Heart left ventricle (tissue), 16 donors: ENCODE measurements around the gene PRMT9. TPM values are rescaled to one million over a fixed set of nuclear protein-coding genes. Genes with fewer than 3 reads are reported as not detected.
A peak's percentile ranks its signal among the peaks of the same experiment; 100 is the strongest.

Experiments used
- ATAC-seq, 4 donors: fragments of 200-7000 bp; cut with Tn5 transposase; one replicate each; pipeline ENCODE4 v1.9.1; 2020 to 2022; ENCODE audit warnings: moderate library complexity in 4 of 4, mild to moderate bottlenecking in 3 of 4, moderate number of reproducible peaks in 1 of 4
- DNase-seq, 5 donors: peaks; one replicate each; pipeline ENCODE4 v3.0.0-alpha.2; 2020
- H3K27ac ChIP-seq, 12 donors: fragments of 200-600 bp; sonication (generic) in 4 of 12; one replicate each; pipeline versions ENCODE4 v1.5.0 to v1.8.0; 2016 to 2022; ENCODE audit warnings: mild to moderate bottlenecking in 2 of 12
- H3K27me3 ChIP-seq, 9 donors: fragments of 200-600 bp; sonication (generic) in 2 of 9; one replicate each; pipeline versions ENCODE4 v1.5.1 to v1.8.0; 2016 to 2022; ENCODE audit warnings: mild to moderate bottlenecking in 3 of 9
- H3K36me3 ChIP-seq, 9 donors: fragments of 200-600 bp; sonication (generic) in 2 of 9; one replicate each; pipeline versions ENCODE4 v1.5.0 to v1.8.0; 2018 to 2022; ENCODE audit warnings: mild to moderate bottlenecking in 2 of 9
- H3K4me1 ChIP-seq, 12 donors: fragments of 200-600 bp; sonication (generic) in 4 of 12; one replicate each; pipeline versions ENCODE4 v1.5.0 to v1.8.0; 2016 to 2022; ENCODE audit warnings: mild to moderate bottlenecking in 3 of 12
- H3K4me3 ChIP-seq, 12 donors: fragments of 200-600 bp; sonication (generic) in 4 of 12; one replicate each; pipeline versions ENCODE4 v1.5.0 to v1.8.0; 2017 to 2022; ENCODE audit warnings: mild to moderate bottlenecking in 9 of 12, moderate library complexity in 4 of 12
- H3K9me3 ChIP-seq, 12 donors: fragments of 200-600 bp; sonication (generic) in 4 of 12; one replicate each; pipeline versions ENCODE4 v1.5.0 to v1.8.0; 2016 to 2022; ENCODE audit warnings: mild to moderate bottlenecking in 1 of 12
- POLR2A ChIP-seq, 2 donors: fragments of 450-650 bp; IDR thresholded peaks; one replicate each; pipeline ENCODE4 v1.6.1; 2017; ENCODE audit warnings: antibody characterized with exemption in 2 of 2, mild to moderate bottlenecking in 2 of 2, moderate library complexity in 2 of 2
- WGBS, 4 donors: extraction: QIAGEN DNeasy Blood & Tissue Kit in 2 of 4; methylation state at CpG; one replicate each; pipeline versions ENCODE4 v1.1.5 to v1.1.7; 2013 to 2018; 5-methylcytosine and 5-hydroxymethylcytosine counted together
- intact Hi-C, 10 donors: fragments of 100-400 bp; cut with DNase I; formaldehyde crosslinking; loops; one replicate each; pipeline versions ENCODE4 v1.11.1 to v1.14.2; 2022
- long read RNA-seq, 3 donors: library from polyadenylated mRNA; unstranded; transcript quantifications; one replicate each; pipeline ENCODE4 v2.0.0, GENCODE V29; 2020 to 2021
- polyA plus RNA-seq, 2 donors: library from polyadenylated mRNA; stranded (reverse); fragments of 200-250 nt; gene quantifications; one replicate each; pipeline ENCODE4 v1.2.3, GENCODE V29; 2013
- total RNA-seq, 9 donors: library from RNA; depleted of rRNA in 2 of 9; stranded (reverse); fragments of >200 nt in 2 of 9; fragmentation: NEBNext Ultra II Directional in 3 of 9; extraction: Animal tissue kit (Norgen Biotek cat#: 25700) in 3 of 9; gene quantifications; one replicate each; pipeline versions ENCODE4 v1.1.0 to v1.2.4, GENCODE V29; 2016 to 2023
- TF ChIP-seq, protein P1 (sequence below), 12 donors: fragments of 200-600 bp; sonication (generic) in 4 of 12; IDR thresholded peaks; one replicate each; pipeline versions ENCODE4 v1.5.0 to v1.8.0; 2018 to 2022; ENCODE audit warnings: antibody characterized with exemption in 12 of 12, mild to moderate bottlenecking in 5 of 12
- donor health status: ischemic (EF 13 %, LVEDD 7.1; RV severe dilation, severe dysfunction).
- donor health status: healthy with polysubstance abuse.
- donor health status: DM: no; HTN: yes; CAD: no.
- donor health status: DM: no; HTN: no; CAD: no.
- donor health status: ischemic (EF 25% LVEDD 6.9; RV normal size, moderate dysfunction).
- donor health status: ischemic (EF 25% LVEDD 5.7; RV mildly dilated, moderate dysfunction).
- donor health status: healthy.
- donor health status: DM: yes; HTN: yes; CAD: no.
- donor health status: ischemic (EF 35%, LVEDD 5.7; RV mildly dilated, moderate dysfunction).
- donor health status: nonischemic (EF 11% LVEDD 7.7; RV severe dilation, severe dysfunction).
- donor health status: DM: yes; HTN: yes; CAD: no.
- donor health status: PGD.
- donor health status: ischemic (EF 29% LVEDD 5.4; RV normal size, mild dysfunction).
- donor health status: nonischemic (EF 23%, LVEDD 6.1; RV moderate dilation, normal function).

Gene PRMT9
- total RNA-seq (1 to 10 TPM; 3.4 to 9.1 (median 6.0) TPM), polyA plus RNA-seq (1 to 10 TPM; 3.0 to 4.9 TPM)
- long read RNA-seq, donor 1, transcript PRMT9-201 (12 exons, 3,528 nt): major isoform, 7 of 13 reads
- long read RNA-seq, donor 1, partial matches to known transcripts: 2 of 13 reads
- long read RNA-seq, donor 1, other reads (novel, unspliced or antisense): 1 of 13 reads
- long read RNA-seq, donor 2, transcript PRMT9-201 (12 exons, 3,528 nt): major isoform, 31 of 38 reads
- long read RNA-seq, donor 2, partial matches to known transcripts: 1 of 38 reads
- long read RNA-seq, donor 2, other reads (novel, unspliced or antisense): 2 of 38 reads
- long read RNA-seq, donor 3, transcript PRMT9-201 (12 exons, 3,528 nt): major isoform, 13 of 20 reads
- long read RNA-seq, donor 3, partial matches to known transcripts: 1 of 20 reads
- long read RNA-seq, donor 3, other reads (novel, unspliced or antisense): 3 of 20 reads

DNA sequence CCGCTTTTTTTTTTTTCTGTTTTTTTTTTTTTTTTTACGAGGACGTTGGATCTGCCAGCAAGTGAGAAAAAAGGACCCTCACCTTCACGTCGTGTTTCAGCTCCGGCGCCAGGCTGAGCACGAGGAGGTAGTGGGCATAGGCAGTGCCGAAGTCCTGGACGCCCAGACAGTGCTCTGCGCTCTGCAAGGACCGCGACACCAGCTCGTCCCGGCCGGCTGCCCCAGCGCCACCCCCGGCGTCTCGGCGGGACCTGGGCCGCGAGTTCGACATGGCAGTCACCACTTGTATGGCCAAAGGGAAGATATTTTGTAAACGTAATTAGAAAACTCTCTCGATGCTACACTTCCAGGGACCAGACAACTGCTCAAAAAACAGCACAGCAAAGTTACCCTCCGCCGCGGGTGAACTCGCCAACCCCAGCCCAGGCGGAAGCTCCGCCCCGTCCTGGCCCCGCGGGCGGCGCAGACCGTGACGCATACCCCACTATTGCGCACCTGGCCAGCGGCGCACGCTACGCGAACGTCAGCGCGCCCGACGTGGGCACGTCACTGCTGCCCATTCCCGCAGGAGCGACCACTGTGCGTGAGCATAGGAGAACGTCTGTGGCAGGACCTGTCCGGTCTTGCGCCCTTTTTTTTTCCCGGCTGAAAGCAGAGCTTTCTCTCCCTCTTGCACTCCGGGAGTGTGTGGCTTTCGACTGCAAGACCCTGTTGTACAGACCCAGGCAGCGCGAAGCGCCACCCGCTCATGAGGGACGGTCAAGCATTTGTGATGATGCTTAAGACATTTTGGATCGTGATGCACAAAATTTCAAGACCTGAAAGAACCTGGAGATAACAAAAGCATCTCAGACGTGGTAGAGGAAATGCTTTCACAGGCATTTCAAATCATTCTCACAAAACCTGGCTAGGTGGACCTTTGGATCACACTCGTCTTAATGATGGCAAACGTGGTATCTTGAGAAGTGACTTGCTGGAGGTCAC lies at the start of gene PRMT9:
Gene PRMT9 (minus strand): TSS at position 447 of the 984 bp plus-strand sequence. CDS start 176 bp downstream, at position 271.
- Histone ChIP-seq H3K4me3 (peak within 1 kb of the TSS; percentile 49 to 95 (median 78)), H3K9me3 (no peaks in the 10 kb centered on the region), H3K27ac (peak within 1 kb of the TSS; percentile 34 to 94 (median 88)), H3K36me3 (peaks cover 0 to 13% (median 0%) of the 10 kb centered on the region in 9 donors), H3K27me3 (no peaks in the 10 kb centered on the region), H3K4me1 (peaks cover 0 to 18% (median 9%) of the 10 kb centered on the region in 12 donors)
- ATAC-seq (peak; percentile 97 to 100 (median 100)), DNase-seq (peak; percentile 92 to 96 (median 93))
- intact Hi-C loops: no loop called here
- WGBS, 4 donors: 0 to 1% (median 0%) methylated on average over 57 to 69 of the region's 69 CpGs
- TF ChIP-seq POLR2A (IDR thresholded peaks at IDR 0.05): peak; percentile 54 to 96
- TF ChIP-seq, protein P1, sequence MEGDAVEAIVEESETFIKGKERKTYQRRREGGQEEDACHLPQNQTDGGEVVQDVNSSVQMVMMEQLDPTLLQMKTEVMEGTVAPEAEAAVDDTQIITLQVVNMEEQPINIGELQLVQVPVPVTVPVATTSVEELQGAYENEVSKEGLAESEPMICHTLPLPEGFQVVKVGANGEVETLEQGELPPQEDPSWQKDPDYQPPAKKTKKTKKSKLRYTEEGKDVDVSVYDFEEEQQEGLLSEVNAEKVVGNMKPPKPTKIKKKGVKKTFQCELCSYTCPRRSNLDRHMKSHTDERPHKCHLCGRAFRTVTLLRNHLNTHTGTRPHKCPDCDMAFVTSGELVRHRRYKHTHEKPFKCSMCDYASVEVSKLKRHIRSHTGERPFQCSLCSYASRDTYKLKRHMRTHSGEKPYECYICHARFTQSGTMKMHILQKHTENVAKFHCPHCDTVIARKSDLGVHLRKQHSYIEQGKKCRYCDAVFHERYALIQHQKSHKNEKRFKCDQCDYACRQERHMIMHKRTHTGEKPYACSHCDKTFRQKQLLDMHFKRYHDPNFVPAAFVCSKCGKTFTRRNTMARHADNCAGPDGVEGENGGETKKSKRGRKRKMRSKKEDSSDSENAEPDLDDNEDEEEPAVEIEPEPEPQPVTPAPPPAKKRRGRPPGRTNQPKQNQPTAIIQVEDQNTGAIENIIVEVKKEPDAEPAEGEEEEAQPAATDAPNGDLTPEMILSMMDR (IDR thresholded peaks at IDR 0.05): no peak

DNA sequence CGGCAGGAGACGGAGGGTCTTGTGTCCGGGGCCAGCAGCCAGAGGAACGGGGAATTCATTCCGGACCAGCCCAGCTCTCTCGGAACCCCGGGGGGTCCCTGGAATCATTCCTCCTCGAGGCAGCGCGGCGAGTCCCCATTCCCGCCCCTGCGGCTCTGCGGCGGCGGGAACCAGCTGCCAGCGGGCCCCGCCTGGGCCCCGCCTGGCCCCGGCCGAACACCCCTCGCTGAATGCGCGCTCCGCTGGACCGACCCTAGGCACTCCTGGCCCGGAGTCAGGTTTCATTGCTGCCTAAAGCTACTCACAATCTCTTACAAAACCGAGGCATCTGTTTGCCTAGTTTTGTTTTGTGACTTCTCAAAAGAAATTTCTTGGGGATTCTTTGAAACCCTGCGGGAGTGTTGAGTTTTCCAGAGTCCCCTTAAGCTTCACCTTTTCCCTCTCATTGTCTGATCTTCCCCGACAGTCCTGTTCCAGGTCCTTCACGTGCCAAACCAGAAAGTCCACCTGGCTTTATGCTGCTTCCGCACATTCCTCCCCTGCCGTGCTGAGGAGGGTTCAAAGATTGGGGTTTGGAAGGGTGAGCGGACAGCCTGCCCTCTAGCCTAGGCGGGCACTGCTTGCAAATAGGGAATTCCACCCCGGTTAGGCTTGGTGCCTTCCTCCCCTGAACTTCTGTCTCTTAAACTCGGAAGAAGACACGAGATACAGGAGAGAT lies 48.7 kb upstream of the PRMT9 start:
- peak overlapping the region; percentile 83 to 96 (median 93) for H3K27ac ChIP-seq
- H3K9me3 ChIP-seq: no peaks in the 10 kb centered on the region
- 1 to 2% (median 1%) methylated on average over 19 to 38 of the region's 38 CpGs for WGBS, 4 donors
- intact Hi-C loops: loop anchor here in 8 of 10 donors (5.0 to 10.0 kb wide), 12 partner anchors 40 to 135 kb away; no protein-coding TSS in a partner anchor
- no peaks in the 10 kb centered on the region for H3K27me3 ChIP-seq
- DNase-seq: peak; percentile 28 to 73 (median 47)
- no peaks in the 10 kb centered on the region for H3K36me3 ChIP-seq
- peaks cover 0 to 46% (median 34%) of the 10 kb centered on the region in 12 donors for H3K4me1 ChIP-seq
- ATAC-seq: peak; percentile 34 to 64 (median 58)
- no peak for TF ChIP-seq POLR2A (IDR thresholded peaks at IDR 0.05)
- TF ChIP-seq, protein P1 (IDR thresholded peaks at IDR 0.05): no peak
- peak overlapping the region; percentile 67 to 97 (median 86) for H3K4me3 ChIP-seq

DNA sequence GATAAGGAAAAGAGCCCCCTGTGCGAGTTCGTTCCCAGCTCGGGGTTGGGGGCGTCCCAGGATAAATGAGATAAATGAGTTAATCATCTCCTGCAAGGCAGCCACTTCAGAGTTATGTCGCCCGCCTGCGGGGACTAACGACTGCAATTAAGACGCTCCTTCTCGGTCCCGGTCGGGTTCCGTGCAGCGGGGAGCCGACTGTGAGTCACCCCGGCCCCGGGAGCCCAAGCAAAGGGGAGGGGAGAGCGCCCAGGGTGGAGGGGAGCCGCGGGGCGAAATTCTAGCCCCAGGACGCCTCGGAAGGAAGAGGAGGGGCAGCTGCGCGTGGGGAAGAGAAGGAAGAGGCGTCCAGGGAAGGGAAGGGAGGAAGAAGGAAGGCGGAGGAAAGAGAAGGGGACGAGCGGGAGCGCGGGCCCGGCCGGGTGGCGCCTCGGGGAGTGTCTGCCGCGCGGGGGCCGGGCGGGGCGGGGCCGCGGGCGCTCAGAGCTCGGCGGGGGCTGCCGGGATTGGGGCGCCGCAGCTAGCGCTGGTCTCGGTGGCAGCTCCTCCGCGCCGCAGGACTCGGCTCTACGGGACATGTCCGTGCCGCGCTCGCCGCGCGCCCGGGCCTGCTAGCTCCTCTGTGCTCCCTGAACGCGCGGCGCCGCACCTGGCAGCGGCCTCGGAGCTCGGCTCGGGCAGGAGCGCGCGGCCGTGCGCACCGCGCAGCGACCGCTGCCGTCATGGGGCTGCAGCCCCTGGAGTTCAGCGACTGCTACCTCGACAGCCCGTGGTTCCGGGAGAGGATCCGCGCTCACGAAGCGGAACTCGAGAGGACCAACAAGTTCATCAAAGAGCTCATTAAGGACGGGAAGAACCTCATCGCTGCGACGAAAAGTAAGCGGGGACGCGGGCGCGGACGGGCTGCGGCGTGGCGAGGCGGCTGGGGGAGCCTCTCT lies 47.9 kb upstream of the PRMT9 start, which contains the start of gene ARHGAP10:
Gene ARHGAP10 (plus strand): TSS at position 509 of the 938 bp plus-strand sequence. CDS start 214 bp downstream, at position 723.
- H3K4me1 ChIP-seq: peaks cover 0 to 38% (median 28%) of the 10 kb centered on the region in 12 donors
- H3K27ac ChIP-seq: peak within 1 kb of the TSS; percentile 83 to 96 (median 93)
- WGBS, 4 donors: 0 to 1% (median 0%) methylated on average over 41 to 106 of the region's 106 CpGs
- H3K9me3 ChIP-seq: no peaks in the 10 kb centered on the region
- peak within 1 kb of the TSS; percentile 67 to 97 (median 86) for H3K4me3 ChIP-seq
- DNase-seq: peak; percentile 81 to 89 (median 81)
- intact Hi-C loops: loop anchor here in 8 of 10 donors (1.0 to 10.0 kb wide), 13 partner anchors 40 to 135 kb away; no protein-coding TSS in a partner anchor
- peak; percentile 27 to 88 (median 80) for ATAC-seq
- no peaks in the 10 kb centered on the region for H3K27me3 ChIP-seq
- H3K36me3 ChIP-seq: no peaks in the 10 kb centered on the region
- TF ChIP-seq, protein P1 (IDR thresholded peaks at IDR 0.05): no peak
- peak in 1 of 2 donors; percentile 67 for TF ChIP-seq POLR2A (IDR thresholded peaks at IDR 0.05)
